Skeletal muscle tissue (tissue), 2 donors: ENCODE data around the gene GATAD2B. TPM values are rescaled to one million over a fixed set of nuclear protein-coding genes. Genes with fewer than 3 reads are reported as not detected.

Experiments
- small RNA-seq: library from RNA; depleted of rRNA; stranded (forward); fragments of <200 nt; gene quantifications from one replicate; pipeline ENCODE3, GENCODE V24; 2014
- total RNA-seq: library from RNA; depleted of rRNA; stranded (reverse); fragments of >200 nt; gene quantifications from one replicate; pipeline ENCODE4 v1.2.3, GENCODE V29; 2014

Gene GATAD2B
- total RNA-seq, 1 donor from 2014 or later = 6.3 TPM

Small RNA genes lying within 50 kb of the gene (small RNA-seq; reads per million reads assigned to genes)
- gene AL831737.1 = not detected
- gene MIR6737 = 0.07 reads per million
- gene RF00019 = not detected

Other genes with a start within 250 kb of the GATAD2B start
- gene NPR1, start 244.3 kb downstream of the GATAD2B start, total RNA-seq = 11.5 TPM
- gene INTS3, start 194.9 kb downstream of the GATAD2B start, total RNA-seq = 24.0 TPM
- gene SLC27A3, start 147.6 kb downstream of the GATAD2B start, total RNA-seq = 16.7 TPM
- gene DENND4B, start 23.7 kb upstream of the GATAD2B start, total RNA-seq = 9.9 TPM
- gene CRTC2, start 35.6 kb upstream of the GATAD2B start, total RNA-seq = 3.1 TPM
- 40.2 TPM for gene SLC39A1, start 40.6 kb upstream of the GATAD2B start, total RNA-seq
- gene CREB3L4, start 44.9 kb upstream of the GATAD2B start, total RNA-seq = 8.9 TPM
- 87.2 TPM for gene JTB, start 54.7 kb upstream of the GATAD2B start, total RNA-seq
- 18.3 TPM for gene RAB13, start 63.4 kb upstream of the GATAD2B start, total RNA-seq
- gene RPS27, start 67.8 kb upstream of the GATAD2B start, total RNA-seq = 4,210 TPM
- gene NUP210L, start 232.1 kb upstream of the GATAD2B start, total RNA-seq = under 0.01 TPM